ENCODE measurements around the gene RXFP4. TPM values are rescaled to one million over a fixed set of nuclear protein-coding genes. Genes with fewer than 3 reads are reported as not detected.

The RXFP4 gene
- total and polyA plus RNA-seq, 9 of the 15 experiments (the other 6 are each of a cell fraction or from before 2014, with no cell fraction given): 0.64 TPM; not detected in 8

DNA sequence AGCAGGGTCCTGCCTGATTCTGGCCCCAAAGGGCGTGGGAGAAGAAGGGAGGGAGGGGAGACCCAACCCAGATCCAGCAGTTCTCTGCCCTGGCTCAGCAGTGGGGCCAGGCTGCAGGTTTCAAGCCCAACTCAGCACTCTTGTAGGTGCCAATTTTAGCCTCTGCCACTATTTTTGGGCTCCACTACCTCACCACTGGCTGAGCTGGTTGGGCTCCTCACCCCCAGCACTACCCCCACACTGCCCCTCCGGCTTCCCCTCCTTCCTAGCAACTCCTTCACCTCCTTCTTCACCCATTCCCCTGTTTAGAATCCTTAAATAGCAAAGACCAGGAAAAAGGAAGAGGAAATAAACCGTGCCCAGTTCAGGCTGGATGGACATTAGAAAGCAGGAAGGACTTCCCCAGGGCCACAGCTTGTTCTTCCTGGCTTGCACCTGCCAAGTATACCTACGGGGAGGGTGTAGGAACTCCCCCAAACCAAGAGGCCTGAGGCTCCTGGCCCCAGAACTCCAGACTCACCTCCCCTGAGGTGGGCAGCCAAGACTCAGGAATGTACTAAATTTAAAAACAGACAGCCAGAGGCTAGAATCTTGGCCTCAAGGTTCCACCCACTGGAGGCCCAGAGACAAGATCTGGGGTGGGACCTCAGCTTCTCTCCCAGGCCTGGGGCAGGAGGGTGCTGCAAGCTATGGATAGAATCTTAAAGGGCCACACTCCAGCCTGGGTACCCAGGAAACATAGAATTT, 38.3 kb downstream of the RXFP4 start (continued):
- TF ChIP-seq, protein P1, sequence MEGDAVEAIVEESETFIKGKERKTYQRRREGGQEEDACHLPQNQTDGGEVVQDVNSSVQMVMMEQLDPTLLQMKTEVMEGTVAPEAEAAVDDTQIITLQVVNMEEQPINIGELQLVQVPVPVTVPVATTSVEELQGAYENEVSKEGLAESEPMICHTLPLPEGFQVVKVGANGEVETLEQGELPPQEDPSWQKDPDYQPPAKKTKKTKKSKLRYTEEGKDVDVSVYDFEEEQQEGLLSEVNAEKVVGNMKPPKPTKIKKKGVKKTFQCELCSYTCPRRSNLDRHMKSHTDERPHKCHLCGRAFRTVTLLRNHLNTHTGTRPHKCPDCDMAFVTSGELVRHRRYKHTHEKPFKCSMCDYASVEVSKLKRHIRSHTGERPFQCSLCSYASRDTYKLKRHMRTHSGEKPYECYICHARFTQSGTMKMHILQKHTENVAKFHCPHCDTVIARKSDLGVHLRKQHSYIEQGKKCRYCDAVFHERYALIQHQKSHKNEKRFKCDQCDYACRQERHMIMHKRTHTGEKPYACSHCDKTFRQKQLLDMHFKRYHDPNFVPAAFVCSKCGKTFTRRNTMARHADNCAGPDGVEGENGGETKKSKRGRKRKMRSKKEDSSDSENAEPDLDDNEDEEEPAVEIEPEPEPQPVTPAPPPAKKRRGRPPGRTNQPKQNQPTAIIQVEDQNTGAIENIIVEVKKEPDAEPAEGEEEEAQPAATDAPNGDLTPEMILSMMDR (IDR thresholded peaks at IDR 0.05 in 2 of 3, conservative IDR thresholded peaks at IDR 0.05 in 1 of 3; ENCODE audit: insufficient read depth in 2 of 3, low read depth in 1 of 3, low read length in 3 of 3): peak in 1 of 3 experiments; percentile 24; a peak in 1 of 6 replicates
- TF ChIP-seq, protein P2, sequence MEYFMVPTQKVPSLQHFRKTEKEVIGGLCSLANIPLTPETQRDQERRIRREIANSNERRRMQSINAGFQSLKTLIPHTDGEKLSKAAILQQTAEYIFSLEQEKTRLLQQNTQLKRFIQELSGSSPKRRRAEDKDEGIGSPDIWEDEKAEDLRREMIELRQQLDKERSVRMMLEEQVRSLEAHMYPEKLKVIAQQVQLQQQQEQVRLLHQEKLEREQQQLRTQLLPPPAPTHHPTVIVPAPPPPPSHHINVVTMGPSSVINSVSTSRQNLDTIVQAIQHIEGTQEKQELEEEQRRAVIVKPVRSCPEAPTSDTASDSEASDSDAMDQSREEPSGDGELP (CRISPR knock-in tag; IDR thresholded peaks at IDR 0.05; ENCODE audit: borderline replicate concordance): peak; percentile 22; the same call in 1 of the 2 replicates
- TF ChIP-seq ZNF217 (CRISPR knock-in tag; IDR thresholded peaks at IDR 0.05) (no peak), PBX2 (CRISPR knock-in tag; IDR thresholded peaks at IDR 0.05; ENCODE audit: low read depth) (no peak), PBX2 (tag; conservative IDR thresholded peaks at IDR 0.05; ENCODE audit: low read depth) (peak; percentile 68), ZNF699 (CRISPR knock-in tag; IDR thresholded peaks at IDR 0.05; ENCODE audit: insufficient replicate concordance) (no peak), C11orf30 (IDR thresholded peaks at IDR 0.05; ENCODE audit: low read depth) (no peak), TAF1 (IDR thresholded peaks at IDR 0.05; ENCODE audit: control insufficient read depth, extremely low read depth, insufficient read depth, low read length, severe bottlenecking) (peak; percentile 46), HSF4 (CRISPR knock-in tag; IDR thresholded peaks at IDR 0.05; ENCODE audit: borderline replicate concordance) (no peak), POU5F1 (IDR thresholded peaks at IDR 0.05; ENCODE audit: borderline replicate concordance, low read depth, low read length, partially characterized antibody) (no peak), ZNF584 (CRISPR knock-in tag; IDR thresholded peaks at IDR 0.05; ENCODE audit: low read depth) (no peak), ZNF431 (CRISPR knock-in tag; IDR thresholded peaks at IDR 0.05) (no peak), L3MBTL2 (IDR thresholded peaks at IDR 0.05) (no peak), RBM25 (IDR thresholded peaks at IDR 0.05; ENCODE audit: low read depth, low read length, severe bottlenecking) (peak; percentile 10), NRF1 (conservative IDR thresholded peaks at IDR 0.05 in 1 of 2, IDR thresholded peaks at IDR 0.05 in 1 of 2) (no peak)
- TF ChIP-seq, protein P3, sequence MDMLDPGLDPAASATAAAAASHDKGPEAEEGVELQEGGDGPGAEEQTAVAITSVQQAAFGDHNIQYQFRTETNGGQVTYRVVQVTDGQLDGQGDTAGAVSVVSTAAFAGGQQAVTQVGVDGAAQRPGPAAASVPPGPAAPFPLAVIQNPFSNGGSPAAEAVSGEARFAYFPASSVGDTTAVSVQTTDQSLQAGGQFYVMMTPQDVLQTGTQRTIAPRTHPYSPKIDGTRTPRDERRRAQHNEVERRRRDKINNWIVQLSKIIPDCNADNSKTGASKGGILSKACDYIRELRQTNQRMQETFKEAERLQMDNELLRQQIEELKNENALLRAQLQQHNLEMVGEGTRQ (CRISPR knock-in tag; IDR thresholded peaks at IDR 0.05): no peak
- TF ChIP-seq, protein P4, sequence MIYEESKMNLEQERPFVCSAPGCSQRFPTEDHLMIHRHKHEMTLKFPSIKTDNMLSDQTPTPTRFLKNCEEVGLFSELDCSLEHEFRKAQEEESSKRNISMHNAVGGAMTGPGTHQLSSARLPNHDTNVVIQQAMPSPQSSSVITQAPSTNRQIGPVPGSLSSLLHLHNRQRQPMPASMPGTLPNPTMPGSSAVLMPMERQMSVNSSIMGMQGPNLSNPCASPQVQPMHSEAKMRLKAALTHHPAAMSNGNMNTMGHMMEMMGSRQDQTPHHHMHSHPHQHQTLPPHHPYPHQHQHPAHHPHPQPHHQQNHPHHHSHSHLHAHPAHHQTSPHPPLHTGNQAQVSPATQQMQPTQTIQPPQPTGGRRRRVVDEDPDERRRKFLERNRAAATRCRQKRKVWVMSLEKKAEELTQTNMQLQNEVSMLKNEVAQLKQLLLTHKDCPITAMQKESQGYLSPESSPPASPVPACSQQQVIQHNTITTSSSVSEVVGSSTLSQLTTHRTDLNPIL (CRISPR knock-in tag; IDR thresholded peaks at IDR 0.05): no peak
